ENCODE results near the gene CNOT11. TPM values are rescaled to one million over a fixed set of nuclear protein-coding genes. Genes with fewer than 3 reads are reported as not detected.

CNOT11 gene
- total RNA-seq (2021) (51.7 and 53.7 TPM in 2 replicates), Bru-seq, nascent RNA (percentile 85 among the genes with signal in this experiment), BruChase-seq, experiment 1, labeled RNA remaining after a 2-hour chase (percentile 85 among the genes with signal in this experiment), BruChase-seq, experiment 2, labeled RNA remaining after a 6-hour chase (percentile 93 among the genes with signal in this experiment)
- long read RNA-seq, transcript CNOT11-201 (7 exons, 2,599 nt) = major isoform, 122 of 153 reads
- long read RNA-seq, partial matches to known transcripts = 17 of 153 reads
- long read RNA-seq, other reads (novel, unspliced or antisense) = 14 of 153 reads

DNA sequence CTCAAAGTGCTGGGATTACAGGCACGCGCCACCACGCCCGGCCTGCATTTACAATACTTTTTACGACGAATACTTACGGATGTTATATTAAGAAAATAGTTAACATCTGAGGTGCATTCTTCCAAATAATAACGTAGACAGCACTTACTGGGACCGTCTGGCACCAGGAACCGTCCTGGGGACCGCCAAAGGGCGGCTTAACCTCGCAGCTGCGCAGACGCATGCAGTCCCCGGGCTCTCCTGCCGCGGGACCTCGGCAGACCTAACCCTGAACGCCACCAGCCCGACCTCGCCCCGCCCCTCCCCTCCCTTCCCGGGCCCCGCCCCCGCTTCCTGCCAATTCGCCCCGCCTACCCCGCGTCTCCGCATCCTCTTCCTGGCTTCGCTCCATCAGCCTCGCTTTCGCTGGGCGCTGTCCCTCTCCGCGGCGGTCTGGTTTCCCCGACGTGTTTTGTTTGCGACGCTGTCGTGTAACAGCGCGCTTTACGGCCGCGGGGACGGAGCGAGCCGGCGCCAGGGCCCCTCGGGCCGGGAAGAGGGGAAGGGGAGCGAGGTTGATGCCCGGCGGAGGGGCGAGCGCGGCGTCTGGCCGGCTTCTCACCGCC lies at the start of gene CNOT11:
Gene CNOT11 (plus strand): TSS at position 479 of the 605 bp plus-strand sequence. CDS start 79 bp downstream, at position 558.
- Histone ChIP-seq H3K27me3 (replicated peaks; ENCODE audit: insufficient read depth, low read depth, low read length, poor library complexity) (no peaks in the 10 kb centered on the region), H3K4me3 (ENCODE audit: low read depth, low read length, poor library complexity, severe bottlenecking) (peak within 1 kb of the TSS; percentile 99), H3K27ac (ENCODE audit: low read depth, low read length, poor library complexity, severe bottlenecking) (peak within 1 kb of the TSS; percentile 95), H3K9me3 (ENCODE audit: low read depth, low read length, poor library complexity, severe bottlenecking) (no peaks in the 10 kb centered on the region), H3K4me1 (ENCODE audit: insufficient read depth, low read length, poor library complexity, severe bottlenecking) (peaks cover 4% of the 10 kb centered on the region), H3K36me3 (ENCODE audit: insufficient read depth, low read length, poor library complexity, severe bottlenecking) (no peaks in the 10 kb centered on the region)
- DNase-seq (ENCODE audit: low spot score) = peak; percentile 99
- BruUV-seq (replicated peaks) = no TSS peak
- no peak for TF ChIP-seq CTCF (conservative IDR thresholded peaks at IDR 0.05; ENCODE audit: low read depth, low read length)
- TF ChIP-seq EZH2 (IDR thresholded peaks at IDR 0.05; ENCODE audit: borderline replicate concordance, low read depth, low read length, poor library complexity, severe bottlenecking) = no peak
- POLR2A ChIA-PET (ENCODE audit: low non-redundant PET) = interaction anchor here (0.6 kb wide), 1 partner anchor 514 kb away, joined by 4 read pairs; no protein-coding TSS in a partner anchor
- intact Hi-C loops (cut with micrococcal nuclease; ENCODE audit: unreplicated experiment) = no loop called here
- CTCF ChIA-PET = no interaction called here

DNA sequence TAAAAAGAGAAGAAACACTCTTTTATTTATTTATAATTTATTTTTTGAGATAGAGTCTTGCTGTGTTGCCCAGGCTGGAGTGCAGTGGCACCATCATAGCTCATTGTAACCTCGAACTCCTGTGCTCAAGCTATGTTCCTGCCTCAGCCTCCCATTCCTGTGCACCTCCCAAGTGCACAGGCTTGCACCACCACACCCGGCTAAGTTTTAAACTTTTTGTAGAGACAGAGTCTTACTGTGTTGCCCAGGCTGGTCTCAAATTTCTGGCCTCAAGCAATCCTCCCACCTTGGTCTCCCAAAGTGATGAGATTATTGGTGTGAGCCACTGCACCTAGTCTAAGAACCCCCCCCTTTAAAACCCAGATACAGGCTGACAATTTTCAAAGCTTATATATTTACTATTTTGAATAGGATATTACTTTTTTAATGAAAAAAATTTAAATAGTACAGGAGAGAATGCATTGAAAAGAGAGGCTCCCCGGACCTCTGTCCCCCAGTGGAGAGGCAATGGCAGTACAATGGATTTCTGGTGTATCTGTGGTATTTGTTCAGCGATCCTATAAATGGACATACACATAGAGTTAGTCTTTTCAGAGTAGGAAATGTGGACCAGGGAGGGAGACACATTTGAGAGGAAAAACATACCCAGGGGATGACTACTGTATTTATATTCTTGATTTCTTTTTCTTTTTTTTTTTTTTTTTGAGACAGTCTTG lies 48.1 kb upstream of the CNOT11 start:
- Histone ChIP-seq H3K36me3 (ENCODE audit: insufficient read depth, low read length, poor library complexity, severe bottlenecking) (no peaks in the 10 kb centered on the region), H3K4me1 (ENCODE audit: insufficient read depth, low read length, poor library complexity, severe bottlenecking) (no peaks in the 10 kb centered on the region), H3K4me3 (ENCODE audit: low read depth, low read length, poor library complexity, severe bottlenecking) (no peak overlapping the region), H3K27me3 (replicated peaks; ENCODE audit: insufficient read depth, low read depth, low read length, poor library complexity) (no peaks in the 10 kb centered on the region), H3K27ac (ENCODE audit: low read depth, low read length, poor library complexity, severe bottlenecking) (no peak overlapping the region), H3K9me3 (ENCODE audit: low read depth, low read length, poor library complexity, severe bottlenecking) (no peaks in the 10 kb centered on the region)
- TF ChIP-seq CTCF (conservative IDR thresholded peaks at IDR 0.05; ENCODE audit: low read depth, low read length) (peak; percentile 32; the same call in 1 of the 2 replicates), EZH2 (IDR thresholded peaks at IDR 0.05; ENCODE audit: borderline replicate concordance, low read depth, low read length, poor library complexity, severe bottlenecking) (no peak)
- CTCF ChIA-PET = interaction anchor here (0.6 to 1.1 kb wide), 5 partner anchors 9 to 596 kb away, joined by 3 to 9 read pairs (median 6); no protein-coding TSS in a partner anchor
- peak; percentile 26 for DNase-seq (ENCODE audit: low spot score)
- intact Hi-C loops (cut with micrococcal nuclease; ENCODE audit: unreplicated experiment) = loop anchor here (1.0 to 2.0 kb wide), 3 partner anchors 168 to 598 kb away; no protein-coding TSS in a partner anchor
- BruUV-seq (replicated peaks) = no TSS peak
- POLR2A ChIA-PET (ENCODE audit: low non-redundant PET) = interaction anchor here (0.5 kb wide), 1 partner anchor 641 kb away, joined by 3 read pairs; no protein-coding TSS in a partner anchor

All from A673 (cell line).